Gastroesophageal sphincter (tissue), 4 donors: Measurements from ENCODE around the gene SERPINB12. TPM values are rescaled to one million over a fixed set of nuclear protein-coding genes. Genes with fewer than 3 reads are reported as not detected.

Source experiments
- ATAC-seq: fragments of 150-250 bp; one replicate; pipeline ENCODE4 v1.9.1; 2016; ENCODE audit warnings: mild to moderate bottlenecking, moderate library complexity
- H3K27ac ChIP-seq, 4 donors: fragments of 200-600 bp; sonication (generic) in 3 of 4; 1 replicate in 3 of 4; 2 replicates in 1 of 4; pipeline ENCODE4 v1.5.1; 2016 to 2019
- H3K27me3 ChIP-seq: fragments of 200-600 bp; sonication (generic); one replicate; pipeline ENCODE4 v1.5.1; 2019
- H3K36me3 ChIP-seq, 2 donors: fragments of 200-600 bp; sonication (generic); one replicate each; pipeline ENCODE4 v1.5.1; 2019; ENCODE audit warnings: control low read depth in 1 of 2
- H3K4me1 ChIP-seq, 3 donors: fragments of 200-600 bp; sonication (generic); 1 replicate in 2 of 3; 2 replicates in 1 of 3; pipeline ENCODE4 v1.5.1; 2016 to 2019; ENCODE audit warnings: control low read depth in 2 of 3
- H3K4me3 ChIP-seq, 2 donors: fragments of 200-600 bp; sonication (generic); one replicate each; pipeline ENCODE4 v1.5.1; 2019; ENCODE audit warnings: mild to moderate bottlenecking in 1 of 2, moderate library complexity in 1 of 2
- H3K9me3 ChIP-seq, 3 donors: fragments of 200-600 bp; sonication (generic); one replicate each; pipeline ENCODE4 v1.5.1; 2017 to 2019; ENCODE audit warnings: control low read depth in 2 of 3
- CTCF ChIP-seq, 4 experiments: fragments of 200-600 bp in 2 of 4; fragments of 450-650 bp in 2 of 4; sonication (generic) in 1 of 4; IDR thresholded peaks; one replicate each; pipeline ENCODE4 v1.5.1; 2017 to 2019; ENCODE audit warnings: antibody characterized with exemption in 4 of 4, mild to moderate bottlenecking in 2 of 4, moderate library complexity in 2 of 4
- EP300 ChIP-seq: sonication (generic); formaldehyde crosslinking; IDR thresholded peaks from one replicate; pipeline ENCODE4 v1.6.1; 2017; ENCODE audit warnings: antibody characterized with exemption, mild to moderate bottlenecking
- POLR2A ChIP-seq, 2 donors: fragments of 450-650 bp; IDR thresholded peaks; one replicate each; pipeline ENCODE4 v1.6.1; 2017; ENCODE audit warnings: antibody characterized with exemption in 2 of 2, mild to moderate bottlenecking in 2 of 2, moderate library complexity in 1 of 2
- POLR2AphosphoS5 ChIP-seq: sonication (generic); formaldehyde crosslinking; IDR thresholded peaks from one replicate; pipeline ENCODE4 v1.6.1; 2017; ENCODE audit warnings: antibody characterized with exemption
- WGBS, 2 donors: methylation state at CpG; one replicate each; pipeline ENCODE4 v1.1.5; 2018; ENCODE audit warnings: low coverage in 1 of 2; 5-methylcytosine and 5-hydroxymethylcytosine counted together
- total RNA-seq, 4 donors: library from RNA; depleted of rRNA; stranded (reverse); fragments of >200 nt; gene quantifications; one replicate each; pipeline ENCODE4 v1.1.0, GENCODE V29; 2016

Gene SERPINB12
- total RNA-seq, 4 donors from 2014 or later = not detected

- no peak for ATAC-seq
- no peaks in the 10 kb centered on the region for H3K4me1 ChIP-seq
- no peaks in the 10 kb centered on the region for H3K9me3 ChIP-seq
- 66 to 75% methylated on average over 4 to 5 of the region's 5 CpGs for WGBS, 2 donors
- no peaks in the 10 kb centered on the region for H3K36me3 ChIP-seq
- H3K4me3 ChIP-seq = no peak overlapping the region
- H3K27me3 ChIP-seq = no peaks in the 10 kb centered on the region
- no peak overlapping the region for H3K27ac ChIP-seq
- TF ChIP-seq POLR2A (IDR thresholded peaks at IDR 0.05) = no peak
- no peak for TF ChIP-seq POLR2AphosphoS5
- no peak for TF ChIP-seq EP300
- TF ChIP-seq CTCF (IDR thresholded peaks at IDR 0.05) = no peak
Measured at GRCh38 chr18:63528863-63529492, 13.2 kb upstream of the SERPINB12 start.

DNA sequence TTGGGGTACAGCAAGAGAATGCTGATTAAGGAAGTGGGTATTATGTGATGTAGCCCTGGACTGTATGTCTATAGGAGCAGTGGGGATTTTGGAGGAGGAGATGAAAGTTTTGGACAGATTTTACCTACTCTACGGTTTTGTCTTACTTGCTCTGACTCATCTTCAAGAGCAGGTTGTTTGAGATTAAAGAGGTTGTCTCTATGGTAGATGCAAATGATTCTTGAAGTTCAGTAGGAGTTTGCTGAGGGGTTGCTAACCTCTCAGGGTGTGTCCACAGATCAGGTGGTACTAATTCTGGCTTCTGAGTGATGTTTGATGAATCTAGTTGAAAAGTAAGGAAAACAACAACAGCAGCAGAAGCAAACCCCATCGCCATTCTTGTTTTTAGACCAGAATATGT is 9.7 kb upstream of the SERPINB12 start:
- WGBS, 2 donors = 91 to 94% methylated on average over 2 of the region's 2 CpGs
- H3K9me3 ChIP-seq = no peaks in the 10 kb centered on the region
- H3K27ac ChIP-seq = no peak overlapping the region
- ATAC-seq = no peak
- H3K27me3 ChIP-seq = no peaks in the 10 kb centered on the region
- no peaks in the 10 kb centered on the region for H3K36me3 ChIP-seq
- H3K4me3 ChIP-seq = no peak overlapping the region
- H3K4me1 ChIP-seq = no peaks in the 10 kb centered on the region
- TF ChIP-seq POLR2AphosphoS5 (no peak), CTCF (IDR thresholded peaks at IDR 0.05) (no peak), POLR2A (IDR thresholded peaks at IDR 0.05) (no peak), EP300 (no peak)

DNA sequence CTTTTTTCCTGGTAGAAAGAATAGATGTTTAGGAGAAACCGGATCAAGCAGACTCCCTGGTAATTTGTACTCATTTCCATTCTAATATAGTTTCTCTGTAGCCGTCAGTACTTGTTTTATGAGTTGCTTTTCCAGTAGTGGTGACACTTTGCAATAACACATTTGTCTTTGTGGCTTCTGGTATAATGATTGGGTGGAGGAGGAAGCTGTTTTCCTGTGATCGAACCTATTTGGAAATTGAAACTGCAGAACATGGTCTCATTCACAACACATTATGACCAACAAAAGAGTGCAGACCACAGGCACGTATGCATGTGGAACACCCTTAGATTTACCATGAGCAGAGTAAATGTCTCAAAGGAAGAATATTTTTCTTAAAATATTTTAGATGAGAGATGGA is 7.6 kb upstream of the SERPINB12 start:
- Histone ChIP-seq H3K9me3 (no peaks in the 10 kb centered on the region), H3K36me3 (no peaks in the 10 kb centered on the region), H3K27ac (no peak overlapping the region), H3K27me3 (peaks cover 2% of the 10 kb centered on the region), H3K4me3 (no peak overlapping the region), H3K4me1 (no peaks in the 10 kb centered on the region)
- 55 to 72% methylated on average over 4 of the region's 4 CpGs for WGBS, 2 donors
- no peak for TF ChIP-seq POLR2A (IDR thresholded peaks at IDR 0.05)
- no peak for TF ChIP-seq EP300
- TF ChIP-seq POLR2AphosphoS5 = no peak
- TF ChIP-seq CTCF (IDR thresholded peaks at IDR 0.05) = no peak
- no peak for ATAC-seq

GRCh38 chr18:63539904-63540510 is 2.2 kb upstream of the SERPINB12 start:
- Histone ChIP-seq H3K27me3 (peaks cover 4% of the 10 kb centered on the region), H3K4me1 (no peaks in the 10 kb centered on the region), H3K4me3 (no peak overlapping the region), H3K9me3 (no peaks in the 10 kb centered on the region), H3K36me3 (no peaks in the 10 kb centered on the region), H3K27ac (no peak overlapping the region)
- no peak for TF ChIP-seq POLR2A (IDR thresholded peaks at IDR 0.05)
- no peak for TF ChIP-seq EP300
- no peak for TF ChIP-seq CTCF (IDR thresholded peaks at IDR 0.05)
- TF ChIP-seq POLR2AphosphoS5 = no peak
- 32 to 40% methylated on average over 3 of the region's 3 CpGs for WGBS, 2 donors
- ATAC-seq = no peak

- no peak for ATAC-seq
- H3K4me3 ChIP-seq = no peak overlapping the region
- no peaks in the 10 kb centered on the region for H3K4me1 ChIP-seq
- 66 to 85% methylated on average over 2 of the region's 2 CpGs for WGBS, 2 donors
- TF ChIP-seq CTCF (IDR thresholded peaks at IDR 0.05) (no peak), POLR2AphosphoS5 (no peak), POLR2A (IDR thresholded peaks at IDR 0.05) (no peak), EP300 (no peak)
- no peaks in the 10 kb centered on the region for H3K36me3 ChIP-seq
- no peaks in the 10 kb centered on the region for H3K9me3 ChIP-seq
- H3K27ac ChIP-seq = no peak overlapping the region
- peaks cover 4% of the 10 kb centered on the region for H3K27me3 ChIP-seq
Measured at GRCh38 chr18:63544017-63544416, 1.8 kb downstream of the SERPINB12 start.
